GM21423 (cell line): ENCODE data around the gene RBM12.
"Not testable (repeated sequence)": the region's sequence is repeated elsewhere in the genome, so short reads cannot be mapped to it uniquely, and the experiment has no call there.

Source experiments
- ATAC-seq: cut with Tn5 transposase; IDR thresholded peaks from one replicate; pipeline ENCODE4 v1.9.1; 2021; ENCODE audit warnings: mild to moderate bottlenecking, moderate library complexity; ENCODE audit not compliant: unreplicated experiment

Gene RBM12, protein sequence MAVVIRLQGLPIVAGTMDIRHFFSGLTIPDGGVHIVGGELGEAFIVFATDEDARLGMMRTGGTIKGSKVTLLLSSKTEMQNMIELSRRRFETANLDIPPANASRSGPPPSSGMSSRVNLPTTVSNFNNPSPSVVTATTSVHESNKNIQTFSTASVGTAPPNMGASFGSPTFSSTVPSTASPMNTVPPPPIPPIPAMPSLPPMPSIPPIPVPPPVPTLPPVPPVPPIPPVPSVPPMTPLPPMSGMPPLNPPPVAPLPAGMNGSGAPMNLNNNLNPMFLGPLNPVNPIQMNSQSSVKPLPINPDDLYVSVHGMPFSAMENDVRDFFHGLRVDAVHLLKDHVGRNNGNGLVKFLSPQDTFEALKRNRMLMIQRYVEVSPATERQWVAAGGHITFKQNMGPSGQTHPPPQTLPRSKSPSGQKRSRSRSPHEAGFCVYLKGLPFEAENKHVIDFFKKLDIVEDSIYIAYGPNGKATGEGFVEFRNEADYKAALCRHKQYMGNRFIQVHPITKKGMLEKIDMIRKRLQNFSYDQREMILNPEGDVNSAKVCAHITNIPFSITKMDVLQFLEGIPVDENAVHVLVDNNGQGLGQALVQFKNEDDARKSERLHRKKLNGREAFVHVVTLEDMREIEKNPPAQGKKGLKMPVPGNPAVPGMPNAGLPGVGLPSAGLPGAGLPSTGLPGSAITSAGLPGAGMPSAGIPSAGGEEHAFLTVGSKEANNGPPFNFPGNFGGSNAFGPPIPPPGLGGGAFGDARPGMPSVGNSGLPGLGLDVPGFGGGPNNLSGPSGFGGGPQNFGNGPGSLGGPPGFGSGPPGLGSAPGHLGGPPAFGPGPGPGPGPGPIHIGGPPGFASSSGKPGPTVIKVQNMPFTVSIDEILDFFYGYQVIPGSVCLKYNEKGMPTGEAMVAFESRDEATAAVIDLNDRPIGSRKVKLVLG

DNA sequence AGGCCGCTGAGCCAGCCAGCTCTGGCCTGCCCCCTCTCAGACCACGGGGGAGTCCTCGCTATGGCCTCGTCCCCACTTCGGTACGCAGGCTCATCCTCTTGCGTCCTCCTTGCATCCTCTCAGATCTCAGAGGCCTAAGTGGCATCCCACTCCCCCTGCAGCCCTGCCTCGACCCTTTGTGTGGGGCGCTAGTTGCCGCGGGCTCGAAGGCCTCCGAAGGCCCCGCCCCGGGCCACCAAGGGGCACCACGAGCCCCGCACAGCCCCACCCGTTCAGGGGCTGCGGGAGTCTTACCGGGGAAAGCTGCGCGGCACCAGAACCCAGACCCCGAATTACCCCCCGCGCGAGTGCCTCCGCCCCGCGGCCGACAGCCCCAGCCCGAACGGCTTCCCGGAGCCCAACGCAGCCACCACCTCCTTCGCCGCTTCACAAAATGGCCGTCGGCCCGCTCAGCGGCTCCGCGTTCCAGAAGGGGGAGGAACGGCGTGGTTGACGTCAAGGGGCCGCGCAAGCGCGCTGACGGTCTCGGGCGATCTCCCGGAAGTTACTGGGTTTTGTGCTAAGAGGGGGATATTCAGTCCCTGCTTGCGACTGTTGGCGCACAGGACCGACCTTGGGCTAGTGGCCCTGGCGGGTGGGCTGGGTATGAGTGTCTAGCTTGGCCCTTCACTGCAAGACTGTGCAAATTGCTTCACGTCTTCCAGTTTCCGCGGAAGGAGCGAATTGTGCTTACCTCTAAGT lies at the start of gene RBM12, which contains the start of gene CPNE1:
TSS of gene RBM12 (minus strand) at position 435 of the 741 bp plus-strand sequence. CDS start 9,578 bp downstream, outside the sequence.
TSS of gene CPNE1 (minus strand) at position 435 of the 741 bp plus-strand sequence. CDS start 31,977 bp downstream, outside the sequence.
- peak; percentile 70 for ATAC-seq

DNA sequence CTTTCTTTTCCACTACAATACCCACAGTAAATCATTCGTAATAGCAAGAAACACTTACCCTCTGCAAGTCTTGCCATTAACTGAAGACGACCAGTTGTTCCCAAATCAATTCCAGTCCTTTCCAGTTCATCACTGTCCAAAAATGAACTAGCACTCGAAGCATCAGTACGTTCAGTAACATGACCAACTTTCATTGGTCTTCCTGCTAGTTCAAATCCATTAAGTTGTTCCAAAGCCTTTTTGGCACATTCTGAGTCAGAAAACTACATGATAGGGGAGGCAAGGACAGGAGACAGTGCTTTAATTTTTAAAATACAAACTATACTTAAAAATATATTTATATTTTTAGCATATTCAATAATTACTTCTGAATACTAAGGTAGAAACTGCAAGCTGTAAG lies 49.4 kb upstream of the RBM12 start:
- no peak for ATAC-seq

DNA sequence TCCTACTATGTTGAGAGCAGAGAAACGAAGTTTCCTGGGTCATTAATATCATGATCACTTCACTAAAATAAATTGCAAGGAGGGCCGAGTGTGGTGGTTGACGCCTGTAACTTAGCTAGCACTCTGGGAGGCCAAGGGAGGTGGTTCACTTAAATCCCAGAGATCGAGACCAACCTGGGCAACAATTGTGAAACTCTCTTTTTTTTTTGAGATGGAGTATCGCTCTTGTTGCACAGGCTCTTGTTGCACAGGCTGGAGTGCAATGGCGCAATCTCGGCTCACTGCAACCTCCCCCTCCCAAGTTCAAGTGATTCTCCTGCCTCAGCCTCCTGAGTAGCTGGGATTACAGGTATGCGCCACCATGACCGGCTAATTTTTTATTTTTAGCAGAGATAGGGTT lies 48.4 kb upstream of the RBM12 start:
- ATAC-seq: not testable (repeated sequence)

DNA sequence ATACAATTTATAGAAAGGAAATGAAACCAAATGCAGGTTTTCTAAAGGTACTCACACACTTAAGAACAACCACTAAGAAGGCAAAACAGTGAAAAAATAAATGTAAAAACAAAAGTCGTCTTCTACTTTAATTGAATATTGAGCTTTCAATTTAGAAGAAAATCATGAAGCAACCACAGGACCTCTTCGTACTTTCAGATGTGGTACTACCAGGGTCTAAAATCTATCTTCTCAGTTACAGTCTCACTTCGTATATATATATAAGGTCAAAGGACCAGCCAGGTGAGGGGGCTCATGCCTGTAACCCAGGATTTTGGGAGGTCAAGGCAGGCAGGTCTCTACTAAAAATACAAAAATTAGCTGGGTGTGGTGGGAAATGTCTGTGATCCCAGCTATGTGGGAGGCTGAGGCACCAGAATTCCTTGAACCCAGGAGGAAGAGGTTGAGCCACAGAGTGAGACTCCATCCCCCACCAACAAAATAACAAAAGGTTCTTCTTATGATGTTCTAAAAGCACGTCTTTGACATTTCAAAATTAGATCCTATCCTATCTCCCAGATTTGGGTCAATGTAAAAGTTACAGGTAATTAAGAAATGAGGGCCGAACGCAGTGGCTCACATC lies 47.0 kb upstream of the RBM12 start:
- no peak for ATAC-seq

DNA sequence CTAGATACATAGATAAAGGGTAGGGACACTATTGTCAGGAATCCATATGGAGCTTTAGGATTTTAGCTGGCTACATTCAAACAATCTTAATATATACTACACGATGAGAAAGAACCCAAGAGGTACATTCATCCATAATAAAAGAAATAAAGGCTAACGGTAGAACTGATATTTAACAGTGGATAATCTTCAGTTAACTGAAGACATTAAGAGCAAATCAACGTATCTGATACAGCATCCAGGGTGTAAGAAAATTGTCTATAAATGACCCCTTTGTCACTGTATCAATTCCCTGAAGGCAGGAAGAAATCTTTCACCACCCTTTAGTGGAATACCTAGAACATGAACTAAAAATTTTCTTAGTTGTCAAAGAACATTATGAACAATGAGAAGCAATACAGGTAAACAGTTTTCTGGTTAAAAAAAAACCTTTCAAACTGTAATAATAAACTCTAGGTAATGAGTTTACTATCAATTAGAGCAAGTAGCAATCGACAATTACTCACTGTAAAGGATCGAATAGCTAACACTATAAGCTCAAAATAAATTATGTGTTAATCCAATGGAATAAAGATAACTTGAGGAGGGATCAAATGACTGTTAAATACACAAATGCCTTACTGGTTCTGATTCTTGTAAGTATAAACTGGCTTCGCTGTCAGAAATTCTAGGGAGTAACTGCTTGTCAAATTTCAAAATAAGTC lies 46.3 kb upstream of the RBM12 start:
- ATAC-seq: no peak

DNA sequence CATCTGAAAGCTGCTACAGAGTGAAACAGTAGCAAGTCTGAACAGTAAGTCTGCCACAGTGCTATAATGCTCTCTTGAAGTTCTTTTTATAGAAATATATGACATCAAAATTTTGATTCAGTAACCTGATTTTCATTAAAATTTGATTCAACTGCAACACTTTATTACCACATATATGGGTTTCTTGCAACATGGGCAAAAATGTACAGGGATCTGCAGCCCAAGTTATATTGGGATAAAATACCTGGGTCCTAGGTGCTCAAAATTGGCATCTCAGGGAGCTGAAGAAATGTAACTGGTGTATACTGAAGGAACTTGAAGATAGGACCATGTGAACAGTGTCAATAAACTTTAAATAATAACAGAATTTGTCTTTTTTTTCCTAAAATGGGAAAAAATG lies 45.3 kb upstream of the RBM12 start:
- no peak for ATAC-seq

DNA sequence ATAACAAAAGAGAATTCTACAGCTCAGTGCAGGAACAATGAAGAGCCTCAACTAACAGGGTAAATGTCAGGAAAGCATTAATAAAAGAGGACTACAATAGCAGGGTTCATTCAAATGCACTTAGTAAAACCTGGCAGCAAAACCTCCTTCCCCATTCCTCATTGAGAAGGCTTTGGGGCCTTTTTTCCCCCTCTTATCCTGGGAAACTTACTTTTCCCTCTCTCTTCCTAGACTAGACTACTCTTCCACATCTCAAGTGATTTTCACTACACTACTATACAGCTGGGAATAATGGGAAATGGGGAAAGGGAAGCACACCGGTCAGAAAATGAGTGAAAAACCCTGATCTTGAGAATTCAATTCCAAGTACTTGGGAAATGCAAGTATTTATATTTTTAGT lies 44.6 kb upstream of the RBM12 start:
- ATAC-seq: no peak

DNA sequence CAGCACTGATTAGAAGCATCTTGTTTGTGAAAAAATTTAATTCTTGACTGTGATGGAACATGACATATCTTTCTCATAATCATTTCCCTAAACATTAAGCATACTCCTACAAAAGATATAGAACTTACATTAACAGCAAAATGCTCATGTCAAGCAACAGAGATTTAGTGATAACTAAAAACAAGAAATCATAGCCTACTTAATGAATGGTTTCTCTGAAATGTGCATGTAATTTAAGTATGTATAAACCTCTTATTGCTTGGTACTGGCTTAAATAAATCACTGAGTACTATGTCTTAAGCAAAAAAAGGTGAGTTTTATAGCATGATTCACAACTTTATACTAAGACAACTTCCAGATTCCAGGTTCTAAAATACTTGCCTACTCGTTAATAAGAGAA lies 43.8 kb upstream of the RBM12 start:
- ATAC-seq: no peak

DNA sequence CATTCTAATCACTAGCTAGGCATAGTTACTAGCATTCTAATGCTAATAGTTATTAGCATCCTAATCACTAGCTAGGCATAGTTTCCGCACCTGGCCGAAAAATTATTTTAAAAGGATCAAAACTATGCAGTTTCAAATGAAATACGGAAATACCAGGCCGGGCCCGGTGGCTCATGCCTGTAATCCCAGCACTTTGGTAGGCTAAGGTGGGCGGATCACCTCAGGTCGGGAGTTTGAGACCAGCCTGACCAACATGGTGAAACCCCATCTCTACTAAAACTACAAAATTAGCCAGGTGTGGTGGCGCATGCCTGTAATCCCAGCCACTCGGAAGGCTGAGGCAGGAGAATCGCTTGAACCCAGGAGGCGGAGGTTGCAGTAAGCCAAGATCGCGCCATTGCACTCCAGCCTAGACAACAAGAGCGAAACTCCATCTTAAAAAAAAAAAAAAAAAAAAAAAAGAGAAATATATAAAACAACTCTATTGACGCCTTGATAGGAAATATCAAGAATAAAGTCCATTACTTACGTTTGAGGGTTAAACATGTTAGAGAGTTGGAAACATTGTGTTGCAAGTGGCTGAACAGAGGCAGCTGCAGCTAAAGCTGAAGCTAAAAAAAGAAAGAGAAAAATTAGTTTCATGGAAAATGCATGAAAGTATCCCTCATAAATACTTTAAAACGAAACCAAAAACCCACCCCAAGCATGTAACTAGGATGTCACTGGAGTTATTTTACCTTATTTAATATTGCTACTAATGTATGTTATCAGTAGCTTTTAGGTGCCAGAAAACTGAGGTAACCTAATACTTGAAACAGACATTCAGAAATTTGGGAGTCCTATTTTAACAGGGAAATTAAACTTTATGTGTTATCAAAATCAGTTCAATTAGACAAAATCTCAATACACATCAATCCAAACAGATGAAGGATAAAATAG lies 42.2 kb upstream of the RBM12 start:
- ATAC-seq: not testable (repeated sequence)

DNA sequence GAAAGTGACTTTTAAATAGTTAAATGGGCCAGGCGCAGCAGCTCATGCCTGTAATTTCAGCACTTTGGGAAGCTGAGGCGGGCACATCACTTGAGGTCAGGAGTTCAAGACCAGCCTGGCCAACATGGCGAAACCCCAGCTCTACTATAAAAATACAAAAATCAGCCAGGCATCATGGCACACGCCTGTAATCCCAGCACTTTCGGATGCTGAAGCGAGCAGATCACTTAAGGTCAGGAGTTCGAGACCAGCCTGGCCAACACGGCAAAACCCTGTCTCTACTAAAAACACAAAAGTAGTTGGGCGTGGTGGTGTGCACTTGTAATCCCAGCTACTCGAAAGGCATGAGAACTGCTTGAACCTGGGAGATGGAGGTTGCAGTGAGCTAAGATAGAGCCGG lies 41.2 kb upstream of the RBM12 start:
- not testable (repeated sequence) for ATAC-seq

DNA sequence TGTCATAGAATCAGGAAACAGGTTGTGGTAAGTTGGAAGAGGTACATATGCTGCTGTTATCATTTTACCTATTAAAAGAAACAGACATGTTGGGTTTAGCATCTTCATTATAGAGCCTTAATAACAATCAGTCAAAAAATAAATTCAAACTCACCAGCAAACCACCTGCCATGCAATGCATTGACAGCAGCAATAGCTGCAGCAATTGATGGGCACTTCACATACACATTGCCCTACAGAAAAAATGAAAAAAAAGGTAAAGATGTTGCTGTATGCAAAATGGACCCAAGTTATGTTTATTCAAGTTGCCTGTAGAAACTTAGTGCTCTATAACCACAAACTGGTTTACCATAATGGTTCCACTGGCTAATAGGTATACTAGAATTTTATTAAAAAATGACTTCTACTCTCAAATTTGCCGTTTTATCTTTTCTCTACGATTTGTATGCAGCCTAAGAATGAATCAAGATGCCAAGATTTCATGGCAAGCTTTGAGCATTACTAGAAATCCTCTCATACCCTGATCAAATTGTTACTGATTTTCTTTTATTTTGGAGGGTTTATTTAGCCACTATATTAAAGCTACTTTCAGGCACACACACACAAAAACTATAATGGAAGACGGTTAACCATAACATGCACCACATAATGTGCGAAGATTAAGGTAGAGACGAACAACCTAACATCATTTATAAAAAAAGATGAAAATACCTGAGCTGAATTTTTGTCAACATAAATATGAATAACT lies 40.0 kb upstream of the RBM12 start:
- ATAC-seq: no peak

DNA sequence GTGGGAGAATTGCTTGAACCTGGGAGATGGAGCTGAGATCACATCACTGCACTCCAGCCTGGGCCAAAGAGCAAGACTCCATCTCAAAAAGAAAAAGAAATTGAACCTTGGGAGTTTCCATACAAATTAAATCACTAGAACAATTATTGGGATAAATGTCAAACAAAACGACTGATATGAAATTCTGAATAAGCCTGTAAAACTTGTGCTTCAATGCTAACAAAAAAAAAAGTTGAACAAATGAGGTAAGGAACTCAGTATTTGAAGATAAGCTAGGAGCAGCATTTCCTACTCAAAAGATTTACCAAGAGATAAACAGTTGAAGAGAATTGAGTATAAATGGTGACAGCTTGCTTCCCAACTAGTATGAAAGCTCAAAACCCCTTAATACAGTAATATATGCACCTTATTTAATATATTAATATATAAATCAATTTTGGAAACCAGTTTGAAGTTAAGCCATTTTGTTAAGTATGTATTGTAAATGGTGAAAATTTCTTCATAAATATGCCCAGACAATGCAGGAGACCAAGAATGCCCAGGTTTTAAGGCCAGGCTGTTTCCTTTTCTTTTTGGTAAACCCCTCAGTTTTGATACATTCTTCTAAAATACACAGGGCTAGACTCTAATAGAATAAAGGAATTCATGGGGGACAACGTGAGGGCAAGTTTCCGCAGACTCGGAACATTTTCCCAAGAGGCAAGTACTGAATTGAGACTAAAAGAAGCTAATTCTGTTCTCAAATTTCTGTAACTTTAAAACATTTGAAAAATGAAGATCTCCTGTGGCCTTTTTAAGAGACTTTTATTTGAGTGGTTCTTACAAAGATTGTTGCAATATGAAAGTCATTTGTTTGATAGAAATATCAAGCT lies 38.4 kb upstream of the RBM12 start:
- ATAC-seq: no peak

DNA sequence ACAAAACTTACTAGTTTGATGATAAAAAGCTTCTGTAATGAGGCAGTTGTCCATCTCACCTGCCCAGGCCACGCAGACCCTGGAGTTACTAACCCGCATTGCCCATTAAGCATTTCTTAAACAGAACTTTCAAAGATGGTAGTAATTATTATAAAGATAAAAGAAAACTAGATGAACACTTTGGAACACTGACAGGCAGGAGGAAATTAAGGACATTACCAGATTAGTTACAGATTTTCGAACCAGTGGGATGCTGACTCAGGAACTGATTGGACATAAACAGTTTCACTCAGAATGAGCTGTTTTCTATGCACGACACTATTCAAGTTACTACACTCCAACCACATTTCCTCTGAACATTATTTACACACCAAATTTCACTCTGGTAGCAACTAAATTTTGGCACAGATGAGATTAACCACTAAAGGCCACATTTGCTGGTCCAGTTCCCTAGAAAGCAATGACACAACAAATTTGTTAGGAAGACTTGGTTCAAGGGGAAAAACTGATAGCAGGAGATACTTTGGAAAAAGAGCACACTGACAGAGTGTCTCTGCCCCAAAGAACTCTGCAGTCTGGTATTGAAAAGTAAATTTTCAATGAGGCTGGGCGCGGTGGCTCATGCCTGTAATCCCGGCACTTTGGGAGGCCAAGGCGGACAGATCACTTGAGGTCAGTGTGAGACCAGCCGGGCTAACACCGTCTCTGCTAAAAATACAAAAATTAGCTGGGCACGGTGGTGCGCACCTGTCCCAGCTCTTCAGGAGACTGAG lies 37.5 kb upstream of the RBM12 start:
- ATAC-seq: no peak

DNA sequence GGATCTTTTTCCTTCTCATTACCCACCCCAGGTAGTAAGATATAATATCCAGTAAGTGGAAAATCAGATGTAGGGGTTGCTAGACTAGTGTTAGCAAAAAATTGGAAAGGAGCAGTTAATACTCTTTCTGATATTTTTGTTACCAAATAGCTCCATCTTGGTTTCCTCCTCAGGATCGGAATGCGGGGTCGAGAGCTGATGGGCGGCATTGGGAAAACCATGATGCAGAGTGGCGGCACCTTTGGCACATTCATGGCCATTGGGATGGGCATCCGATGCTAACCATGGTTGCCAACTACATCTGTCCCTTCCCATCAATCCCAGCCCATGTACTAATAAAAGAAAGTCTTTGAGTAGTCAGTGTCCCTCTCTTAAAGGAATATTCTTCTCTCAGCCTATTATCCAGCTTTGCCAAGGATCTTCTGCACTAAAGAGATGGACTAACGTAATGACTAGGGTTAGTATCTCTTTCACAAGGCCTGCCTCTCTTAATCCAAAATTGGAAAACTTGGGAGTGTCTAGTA lies 36.0 kb upstream of the RBM12 start:
- ATAC-seq: no peak

DNA sequence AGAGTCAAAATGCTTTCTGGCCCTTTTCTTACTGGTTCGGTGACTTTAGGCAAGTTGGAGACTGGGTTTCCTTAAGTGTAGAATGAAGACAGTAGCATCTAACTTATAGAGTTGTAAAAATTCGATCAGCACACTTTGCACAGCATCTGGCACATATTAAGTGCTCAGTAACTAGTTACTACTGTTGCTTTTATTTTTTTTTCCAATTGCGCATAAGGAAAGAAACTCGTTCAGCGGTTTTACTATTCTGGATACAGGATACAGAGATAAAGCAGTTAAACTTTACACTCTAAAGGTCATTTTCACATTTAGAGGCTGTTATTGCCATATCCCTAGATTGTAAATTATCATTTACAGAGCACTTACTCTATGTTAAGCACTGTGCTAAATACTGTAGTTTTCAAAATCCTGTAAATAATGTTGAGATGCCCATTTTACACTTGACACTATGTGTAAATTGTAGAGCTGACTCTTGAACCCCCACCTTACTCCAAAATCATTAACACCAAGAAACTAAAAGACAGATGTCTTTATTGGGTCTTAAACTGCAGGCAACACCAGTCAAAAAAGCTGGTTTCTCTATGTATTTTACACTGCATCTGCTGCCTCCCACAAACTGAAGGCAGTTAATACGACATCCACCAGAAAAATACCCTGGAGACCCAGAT lies 35.4 kb upstream of the RBM12 start:
- ATAC-seq: no peak
